HEK293T (cell line): ENCODE measurements around the gene TTBK1.

Source experiments
- FOXK2 ChIP-seq: fragments of 450-650 bp; IDR thresholded peaks from 2 replicates; pipeline ENCODE4 v1.6.1; 2016; ENCODE audit warnings: mild to moderate bottlenecking
- FOXM1 ChIP-seq: fragments of 450-650 bp; IDR thresholded peaks from 2 replicates; pipeline ENCODE4 v1.6.1; 2017; ENCODE audit warnings: mild to moderate bottlenecking, borderline replicate concordance
- TARDBP ChIP-seq: fragments of 450-650 bp; IDR thresholded peaks from 2 replicates; pipeline ENCODE4 v1.6.1; 2016

DNA sequence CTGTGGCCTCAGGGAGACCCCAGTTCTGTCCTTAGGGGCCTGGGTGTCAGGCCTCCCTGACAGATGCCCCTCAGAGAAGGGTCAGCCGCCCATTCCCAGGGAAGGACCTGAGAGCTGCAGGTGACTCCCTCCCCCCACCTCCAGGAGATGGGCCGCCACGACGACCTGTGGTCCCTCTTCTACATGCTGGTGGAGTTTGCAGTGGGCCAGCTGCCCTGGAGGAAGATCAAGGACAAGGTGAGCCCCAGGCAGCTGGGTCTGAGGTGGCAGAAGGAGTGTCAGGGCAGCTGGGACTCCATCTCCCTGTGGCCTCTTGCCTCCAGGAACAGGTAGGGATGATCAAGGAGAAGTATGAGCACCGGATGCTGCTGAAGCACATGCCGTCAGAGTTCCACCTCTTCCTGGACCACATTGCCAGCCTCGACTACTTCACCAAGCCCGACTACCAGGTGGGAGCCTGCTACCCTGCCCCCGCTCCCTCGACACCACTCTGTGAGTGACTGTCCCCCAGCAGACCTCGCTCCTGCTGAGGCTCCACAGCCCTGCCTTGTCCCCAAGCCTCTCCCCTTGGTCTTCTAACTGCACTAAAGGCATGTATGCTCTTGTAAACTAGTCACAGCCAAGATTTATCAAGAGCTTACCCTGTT lies 12.2 kb downstream of the TTBK1 start:
- TF ChIP-seq FOXK2: no peak
- TF ChIP-seq TARDBP: no peak
- no peak for TF ChIP-seq FOXM1
